HepG2 (cell line): ENCODE data around the gene C16orf90. TPM values are rescaled to one million over a fixed set of nuclear protein-coding genes. Genes with fewer than 3 reads are reported as not detected.

Experiments used
- ATAC-seq: fragments of 200-7000 bp; cut with Tn5 transposase; 3 replicates; pipeline ENCODE4 v1.9.1; 2020; ENCODE audit warnings: mild to moderate bottlenecking, moderate library complexity
- BruUV-seq: library from RNA; stranded (reverse); fragments of 400-500 nt; replicated peaks from 2 replicates; lab custom pipeline; 2021; lab: Mats Ljungman, UMichigan
- CTCF ChIA-PET: fragments of 300-600 bp; formaldehyde crosslinking; extraction: SDS; loops from one replicate; lab custom pipeline; 2021; ENCODE audit warnings: low total read pairs, inconsistent platforms, low intra/inter-chr PET ratio; lab: Yijun Ruan, JAX
- POLR2A ChIA-PET: fragments of 350-600 bp; sonication (Branson Sonifier 250); formaldehyde crosslinking; loops from one replicate; lab custom pipeline; 2020; ENCODE audit warnings: antibody characterized with exemption, inconsistent platforms; lab: Yijun Ruan, JAX
- DNase-seq: peaks from one replicate; pipeline ENCODE4 v3.0.0-alpha.2; 2015; ENCODE audit warnings: low spot score
- FAIRE-seq: peaks from 3 replicates; lab custom pipeline; 2011; peaks lifted over from hg19 to GRCh38; lab: Jason Lieb, UNC
- H2AFZ ChIP-seq: one replicate; pipeline ENCODE4 v1.6.1; 2011; ENCODE audit warnings: low read length, inconsistent platforms
- H3K27ac ChIP-seq: fragments of 300-600 bp; 3 replicates; pipeline ENCODE4 v1.8.0; 2011; ENCODE audit warnings: mixed run types, mild to moderate bottlenecking, mixed read lengths, low read length, inconsistent platforms; ENCODE audit not compliant: insufficient read depth; ENCODE audit errors: extremely low read length
- H3K27me3 ChIP-seq, 2 experiments: fragments of 200-600 bp in 1 of 2; 2 replicates in 1 of 2; 3 replicates in 1 of 2; pipeline versions ENCODE4 v1.6.0 to v1.8.0; 2011; ENCODE audit warnings: low read length in 2 of 2, mild to moderate bottlenecking in 2 of 2, moderate library complexity in 2 of 2, inconsistent platforms in 1 of 2; ENCODE audit not compliant: insufficient read depth in 2 of 2, control insufficient read depth in 1 of 2
- H3K36me3 ChIP-seq, 2 experiments: fragments of 200-600 bp in 1 of 2; replicated peaks in 1 of 2; 2 replicates in 1 of 2; 3 replicates in 1 of 2; pipeline versions ENCODE4 v1.5.1 to v1.8.0; 2011; ENCODE audit warnings: low read length in 2 of 2, inconsistent platforms in 1 of 2; ENCODE audit not compliant: insufficient read depth in 2 of 2, control insufficient read depth in 1 of 2
- H3K4me1 ChIP-seq: 2 replicates; pipeline ENCODE4 v1.5.1; 2012; ENCODE audit warnings: low read length, inconsistent platforms; ENCODE audit not compliant: insufficient read depth
- H3K4me2 ChIP-seq: 2 replicates; pipeline ENCODE4 v1.6.0; 2011; ENCODE audit warnings: low read depth, low read length, inconsistent platforms
- H3K4me3 ChIP-seq, 3 experiments: fragments of 200-600 bp in 1 of 3; sonication (generic), shearing (Covaris generic) in 1 of 3; replicated peaks in 1 of 3; 2 replicates each; pipeline ENCODE4 v1.5.1; 2011 to 2016; ENCODE audit warnings: low read length in 3 of 3, inconsistent platforms in 2 of 3, low read depth in 2 of 3, mild to moderate bottlenecking in 2 of 3, control low read depth in 1 of 3, mixed read lengths in 1 of 3; ENCODE audit not compliant: insufficient read depth in 1 of 3
- H3K79me2 ChIP-seq: one replicate; pipeline ENCODE4 v1.6.1; 2011; ENCODE audit warnings: low read length, inconsistent platforms; ENCODE audit not compliant: insufficient read depth
- H3K9ac ChIP-seq: 2 replicates; pipeline ENCODE4 v1.6.0; 2011; ENCODE audit warnings: mild to moderate bottlenecking, low read depth, low read length, inconsistent platforms; ENCODE audit not compliant: insufficient read depth
- H3K9me3 ChIP-seq: 2 replicates; pipeline ENCODE4 v1.5.1; 2012; ENCODE audit warnings: mild to moderate bottlenecking, low read length
- H4K20me1 ChIP-seq: 2 replicates; pipeline ENCODE4 v1.6.0; 2011; ENCODE audit warnings: inconsistent platforms, mild to moderate bottlenecking, low read length, moderate library complexity; ENCODE audit not compliant: insufficient read depth
- KDM5A ChIP-seq: fragments of 200-600 bp; sonication (generic); IDR thresholded peaks from 2 replicates; pipeline ENCODE4 v1.7.0; 2018; ENCODE audit warnings: antibody characterized with exemption, mild to moderate bottlenecking, low read length, borderline replicate concordance
- PCBP1 ChIP-seq: fragments of 200-400 bp; formaldehyde crosslinking; IDR thresholded peaks from 2 replicates; pipeline ENCODE4 v1.6.1; 2017; ENCODE audit warnings: mild to moderate bottlenecking, low read depth, low read length, borderline replicate concordance
- RAD51 ChIP-seq: fragments of 450-650 bp; IDR thresholded peaks from 2 replicates; pipeline ENCODE4 v1.6.1; 2016; ENCODE audit warnings: borderline replicate concordance
- SPEN ChIP-seq: sonication (generic); formaldehyde crosslinking; IDR thresholded peaks from 2 replicates; pipeline ENCODE4 v1.5.1; 2020; ENCODE audit warnings: low read depth, mild to moderate bottlenecking, missing genetic modification reagents
- TAF1 ChIP-seq: sonication (generic); formaldehyde crosslinking; IDR thresholded peaks from 2 replicates; pipeline ENCODE4 v1.4.0; 2020; ENCODE audit warnings: missing genetic modification reagents
- TEAD3 ChIP-seq: optimal IDR thresholded peaks from 2 replicates; pipeline ENCODE3; 2016; ENCODE audit warnings: borderline replicate concordance
- WGBS: methylation state at CpG from one replicate; pipeline ENCODE4 v1.1.6; 2017; ENCODE audit warnings: low lambda C conversion rate; 5-methylcytosine and 5-hydroxymethylcytosine counted together
- in situ Hi-C: cut with HindIII; loops from 2 replicates; pipeline ENCODE4 v1.10.0; 2017; ENCODE audit warnings: low pct_unique_long_range_greater_than_20kb; ENCODE audit not compliant: extremely low pct_ligation_motif_present
- intact Hi-C: fragments of 100-400 bp; cut with micrococcal nuclease; formaldehyde crosslinking; loops from one replicate; pipeline ENCODE4 v1.10.0; 2022; ENCODE audit not compliant: unreplicated experiment
- polyA plus RNA-seq, 8 experiments: library from polyadenylated mRNA; depleted of rRNA in 3 of 8; stranded (reverse) in 7 of 8; unstranded in 1 of 8; fragments of >200 nt; fragmentation: Illumina TruSeq in 4 of 8; extraction: Trizol in 4 of 8; gene quantifications; 2 replicates each; pipeline versions ENCODE4 v1.2.1 to v1.2.3, GENCODE V29; 2011 to 2016; ENCODE audit warnings: low read depth in 4 of 8, missing spikeins in 1 of 8, mixed read lengths in 1 of 8; ENCODE audit not compliant: insufficient read depth in 1 of 8
- total RNA-seq, 5 experiments: library from RNA; depleted of rRNA; stranded (reverse); fragments of >200 nt; fragmentation: Illumina TruSeq; extraction: Trizol; gene quantifications; 2 replicates each; pipeline ENCODE4 v1.2.3, GENCODE V29; 2016; ENCODE audit warnings: low read depth in 1 of 5
- TF ChIP-seq, protein P1 (sequence below): sonication (generic); formaldehyde crosslinking; IDR thresholded peaks from 2 replicates; pipeline ENCODE4 v1.4.0; 2020; ENCODE audit warnings: low read depth, mild to moderate bottlenecking, missing genetic modification reagents
- TF ChIP-seq, protein P2 (sequence below): sonication (generic); formaldehyde crosslinking; IDR thresholded peaks from one replicate; pipeline ENCODE4 v1.5.1; 2020; ENCODE audit warnings: mild to moderate bottlenecking, missing genetic modification reagents; ENCODE audit errors: not compliant biosample characterization
- TF ChIP-seq, protein P3 (sequence below): IDR thresholded peaks from 2 replicates; pipeline ENCODE4 v1.6.1; 2012; ENCODE audit warnings: low read depth, low read length, improper control_type of control experiment

The C16orf90 gene
- total and polyA plus RNA-seq, 2 of the 13 experiments (the other 11 are each of a cell fraction or from before 2014, with no cell fraction given) = not detected

DNA sequence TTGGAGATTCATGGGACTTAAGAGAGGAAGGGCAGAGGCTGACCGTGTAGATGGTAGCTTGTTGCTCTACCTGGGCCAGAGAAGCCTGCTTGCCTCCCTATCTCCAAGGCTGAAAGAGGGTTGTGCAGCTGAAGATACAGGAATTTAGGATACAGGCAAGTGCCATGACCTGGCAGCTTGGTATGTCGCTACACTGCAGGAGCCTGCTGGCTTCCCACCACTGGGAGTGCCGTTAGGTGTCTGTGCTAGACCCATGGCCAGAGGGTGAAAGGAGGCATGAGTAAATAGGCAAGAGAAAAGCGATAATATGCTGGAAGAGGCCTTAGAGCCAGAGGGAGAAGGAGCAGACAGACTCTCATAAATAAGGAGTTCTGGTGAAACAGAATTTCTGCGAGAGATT lies 41.2 kb downstream of the C16orf90 start (continued):
- no peak for TF ChIP-seq PCBP1
- TF ChIP-seq KDM5A = no peak
- peak; percentile 42 for TF ChIP-seq TEAD3 (CRISPR knock-in tag)

- H3K27me3 ChIP-seq = no peaks in the 10 kb centered on the region; a peak in 1 of 5 replicates
- H2AFZ ChIP-seq = no peak overlapping the region
- H3K4me1 ChIP-seq = peaks cover 61% of the 10 kb centered on the region
- ATAC-seq (peak; percentile 84), FAIRE-seq (peak; percentile 53), DNase-seq (peak; percentile 72)
- peaks cover 0 to 2% of the 10 kb centered on the region in 2 experiments; a peak in 1 of 5 replicates for H3K36me3 ChIP-seq
- peak overlapping the region; percentile 78 for H3K27ac ChIP-seq
- intact Hi-C loops (loop anchor here (5.0 kb wide), 1 partner anchor 42 kb away; the partner anchor contains the start of genes ZNF174 and ZSCAN32), in situ Hi-C loops (no loop called here)
- H4K20me1 ChIP-seq = no peaks in the 10 kb centered on the region; the same call in 1 of the 2 replicates
- peak overlapping the region; percentile 88 for H3K9ac ChIP-seq
- peak overlapping the region; percentile 63 for H3K4me2 ChIP-seq
- peak overlapping the region; percentile 63 to 76 (median 63); a peak in 5 of 6 replicates for H3K4me3 ChIP-seq
- peaks cover 37% of the 10 kb centered on the region for H3K79me2 ChIP-seq
- ChIA-PET CTCF (no interaction called here), POLR2A (interaction anchor here (1.0 to 3.0 kb wide), 9 partner anchors 9 to 185 kb away, joined by 3 to 46 read pairs (median 5); partner anchors contain the start of genes ZNF174 and ZSCAN32)
- 62% methylated on average over 10 of the region's 10 CpGs for WGBS
- TSS peak; percentile 90 for BruUV-seq
- H3K9me3 ChIP-seq = no peaks in the 10 kb centered on the region
- peak; percentile 49 for TF ChIP-seq TAF1 (CRISPR knock-in tag)
- TF ChIP-seq, protein P1, sequence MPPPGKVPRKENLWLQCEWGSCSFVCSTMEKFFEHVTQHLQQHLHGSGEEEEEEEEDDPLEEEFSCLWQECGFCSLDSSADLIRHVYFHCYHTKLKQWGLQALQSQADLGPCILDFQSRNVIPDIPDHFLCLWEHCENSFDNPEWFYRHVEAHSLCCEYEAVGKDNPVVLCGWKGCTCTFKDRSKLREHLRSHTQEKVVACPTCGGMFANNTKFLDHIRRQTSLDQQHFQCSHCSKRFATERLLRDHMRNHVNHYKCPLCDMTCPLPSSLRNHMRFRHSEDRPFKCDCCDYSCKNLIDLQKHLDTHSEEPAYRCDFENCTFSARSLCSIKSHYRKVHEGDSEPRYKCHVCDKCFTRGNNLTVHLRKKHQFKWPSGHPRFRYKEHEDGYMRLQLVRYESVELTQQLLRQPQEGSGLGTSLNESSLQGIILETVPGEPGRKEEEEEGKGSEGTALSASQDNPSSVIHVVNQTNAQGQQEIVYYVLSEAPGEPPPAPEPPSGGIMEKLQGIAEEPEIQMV = no peak
- TF ChIP-seq, protein P2, sequence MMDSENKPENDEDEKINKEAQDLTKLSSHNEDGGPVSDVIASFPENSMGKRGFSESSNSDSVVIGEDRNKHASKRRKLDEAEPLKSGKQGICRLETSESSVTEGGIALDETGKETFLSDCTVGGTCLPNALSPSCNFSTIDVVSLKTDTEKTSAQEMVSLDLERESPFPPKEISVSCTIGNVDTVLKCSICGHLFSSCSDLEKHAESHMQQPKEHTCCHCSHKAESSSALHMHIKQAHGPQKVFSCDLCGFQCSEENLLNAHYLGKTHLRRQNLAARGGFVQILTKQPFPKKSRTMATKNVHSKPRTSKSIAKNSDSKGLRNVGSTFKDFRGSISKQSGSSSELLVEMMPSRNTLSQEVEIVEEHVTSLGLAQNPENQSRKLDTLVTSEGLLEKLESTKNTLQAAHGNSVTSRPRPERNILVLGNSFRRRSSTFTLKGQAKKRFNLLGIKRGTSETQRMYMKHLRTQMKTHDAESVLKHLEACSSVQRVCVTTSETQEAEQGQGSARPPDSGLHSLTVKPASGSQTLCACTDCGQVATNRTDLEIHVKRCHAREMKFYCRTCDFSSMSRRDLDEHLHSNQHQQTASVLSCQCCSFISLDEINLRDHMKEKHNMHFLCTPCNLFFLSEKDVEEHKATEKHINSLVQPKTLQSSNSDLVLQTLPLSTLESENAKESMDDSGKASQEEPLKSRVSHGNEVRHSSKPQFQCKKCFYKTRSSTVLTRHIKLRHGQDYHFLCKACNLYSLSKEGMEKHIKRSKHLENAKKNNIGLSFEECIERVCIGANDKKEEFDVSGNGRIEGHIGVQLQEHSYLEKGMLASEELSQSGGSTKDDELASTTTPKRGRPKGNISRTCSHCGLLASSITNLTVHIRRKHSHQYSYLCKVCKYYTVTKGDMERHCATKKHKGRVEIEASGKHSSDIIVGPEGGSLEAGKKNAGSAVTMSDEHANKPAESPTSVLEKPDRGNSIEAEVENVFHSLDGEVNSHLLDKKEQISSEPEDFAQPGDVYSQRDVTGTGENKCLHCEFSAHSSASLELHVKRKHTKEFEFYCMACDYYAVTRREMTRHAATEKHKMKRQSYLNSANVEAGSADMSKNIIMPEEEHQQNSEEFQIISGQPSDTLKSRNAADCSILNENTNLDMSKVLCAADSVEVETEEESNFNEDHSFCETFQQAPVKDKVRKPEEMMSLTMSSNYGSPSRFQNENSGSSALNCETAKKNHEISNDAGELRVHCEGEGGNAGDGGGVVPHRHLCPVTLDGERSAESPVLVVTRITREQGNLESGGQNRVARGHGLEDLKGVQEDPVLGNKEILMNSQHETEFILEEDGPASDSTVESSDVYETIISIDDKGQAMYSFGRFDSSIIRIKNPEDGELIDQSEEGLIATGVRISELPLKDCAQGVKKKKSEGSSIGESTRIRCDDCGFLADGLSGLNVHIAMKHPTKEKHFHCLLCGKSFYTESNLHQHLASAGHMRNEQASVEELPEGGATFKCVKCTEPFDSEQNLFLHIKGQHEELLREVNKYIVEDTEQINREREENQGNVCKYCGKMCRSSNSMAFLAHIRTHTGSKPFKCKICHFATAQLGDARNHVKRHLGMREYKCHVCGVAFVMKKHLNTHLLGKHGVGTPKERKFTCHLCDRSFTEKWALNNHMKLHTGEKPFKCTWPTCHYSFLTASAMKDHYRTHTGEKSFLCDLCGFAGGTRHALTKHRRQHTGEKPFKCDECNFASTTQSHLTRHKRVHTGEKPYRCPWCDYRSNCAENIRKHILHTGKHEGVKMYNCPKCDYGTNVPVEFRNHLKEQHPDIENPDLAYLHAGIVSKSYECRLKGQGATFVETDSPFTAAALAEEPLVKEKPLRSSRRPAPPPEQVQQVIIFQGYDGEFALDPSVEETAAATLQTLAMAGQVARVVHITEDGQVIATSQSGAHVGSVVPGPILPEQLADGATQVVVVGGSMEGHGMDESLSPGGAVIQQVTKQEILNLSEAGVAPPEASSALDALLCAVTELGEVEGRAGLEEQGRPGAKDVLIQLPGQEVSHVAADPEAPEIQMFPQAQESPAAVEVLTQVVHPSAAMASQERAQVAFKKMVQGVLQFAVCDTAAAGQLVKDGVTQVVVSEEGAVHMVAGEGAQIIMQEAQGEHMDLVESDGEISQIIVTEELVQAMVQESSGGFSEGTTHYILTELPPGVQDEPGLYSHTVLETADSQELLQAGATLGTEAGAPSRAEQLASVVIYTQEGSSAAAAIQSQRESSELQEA (CRISPR knock-in tag) = no peak
- TF ChIP-seq RAD51 = no peak
- TF ChIP-seq, protein P3, sequence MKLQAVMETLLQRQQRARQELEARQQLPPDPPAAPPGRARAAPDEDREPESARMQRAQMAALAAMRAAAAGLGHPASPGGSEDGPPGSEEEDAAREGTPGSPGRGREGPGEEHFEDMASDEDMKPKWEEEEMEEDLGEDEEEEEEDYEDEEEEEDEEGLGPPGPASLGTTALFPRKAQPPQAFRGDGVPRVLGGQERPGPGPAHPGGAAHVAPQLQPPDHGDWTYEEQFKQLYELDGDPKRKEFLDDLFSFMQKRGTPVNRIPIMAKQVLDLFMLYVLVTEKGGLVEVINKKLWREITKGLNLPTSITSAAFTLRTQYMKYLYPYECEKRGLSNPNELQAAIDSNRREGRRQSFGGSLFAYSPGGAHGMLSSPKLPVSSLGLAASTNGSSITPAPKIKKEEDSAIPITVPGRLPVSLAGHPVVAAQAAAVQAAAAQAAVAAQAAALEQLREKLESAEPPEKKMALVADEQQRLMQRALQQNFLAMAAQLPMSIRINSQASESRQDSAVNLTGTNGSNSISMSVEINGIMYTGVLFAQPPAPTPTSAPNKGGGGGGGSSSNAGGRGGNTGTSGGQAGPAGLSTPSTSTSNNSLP = no peak
- no peak for TF ChIP-seq SPEN (CRISPR knock-in tag)
Measured at GRCh38 chr16:3444032-3444388, 51.3 kb downstream of the C16orf90 start.
